Activated CD4-positive, alpha-beta T cell treated with anti-CD3 and anti-CD28 coated beads, Interleukin-2, amount 50 U/mL, for 24 hours (primary cell): Measurements from ENCODE around the gene SEC61B.

ENCODE experiments used
- DNase-seq, 2 donors: peaks; one replicate each; pipeline ENCODE4 v3.0.0-alpha.2; 2020; ENCODE audit warnings: low read depth in 1 of 2, low spot score in 1 of 2

SEC61B gene

DNA sequence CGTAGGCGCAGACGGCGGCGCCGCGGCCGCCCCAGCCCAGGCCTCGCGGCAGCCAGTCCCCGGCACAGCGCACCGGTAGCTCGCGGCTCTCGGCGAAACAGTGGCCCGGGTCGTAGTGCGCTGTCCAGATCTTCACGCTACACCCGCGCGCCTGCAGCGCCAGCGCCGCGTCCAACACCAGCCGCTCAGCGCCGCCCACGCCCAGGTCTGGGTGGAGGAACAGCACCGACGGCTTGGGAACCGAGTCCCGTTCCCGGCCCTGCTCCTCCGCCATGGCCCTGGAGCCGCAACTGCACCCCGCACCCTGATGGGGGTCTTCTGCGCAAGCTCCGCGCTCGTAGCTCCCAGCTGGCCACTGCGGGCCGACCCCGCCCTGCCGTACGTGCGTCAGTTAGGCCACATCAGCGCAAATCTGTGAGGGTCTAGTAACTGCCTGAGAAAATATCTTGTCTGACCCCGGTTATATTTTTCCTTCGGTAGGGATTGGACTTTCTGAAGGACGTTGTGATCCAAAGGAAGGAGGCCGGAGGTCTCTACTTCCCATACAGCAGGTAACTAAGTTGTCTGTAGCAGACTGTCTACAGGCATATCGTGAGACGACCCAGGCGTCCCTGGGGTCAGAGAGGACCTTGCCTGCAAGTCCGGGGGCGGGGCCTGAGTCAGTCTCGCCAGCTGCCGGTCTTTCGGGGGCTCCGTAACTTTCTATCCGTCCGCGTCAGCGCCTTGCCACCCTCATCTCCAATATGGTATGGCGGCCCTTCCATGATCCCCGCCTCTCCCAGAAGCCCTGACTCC, at the start of gene SEC61B, which contains the start of gene ALG2:
SEC61B (plus strand) TSS at position 662 of the 795 bp plus-strand sequence; CDS start at position 744, 82 bp downstream.
ALG2 (minus strand) TSS at position 322 of the 795 bp plus-strand sequence; CDS start at position 274, 48 bp downstream.
- DNase-seq: peak; percentile 82 to 94

DNA sequence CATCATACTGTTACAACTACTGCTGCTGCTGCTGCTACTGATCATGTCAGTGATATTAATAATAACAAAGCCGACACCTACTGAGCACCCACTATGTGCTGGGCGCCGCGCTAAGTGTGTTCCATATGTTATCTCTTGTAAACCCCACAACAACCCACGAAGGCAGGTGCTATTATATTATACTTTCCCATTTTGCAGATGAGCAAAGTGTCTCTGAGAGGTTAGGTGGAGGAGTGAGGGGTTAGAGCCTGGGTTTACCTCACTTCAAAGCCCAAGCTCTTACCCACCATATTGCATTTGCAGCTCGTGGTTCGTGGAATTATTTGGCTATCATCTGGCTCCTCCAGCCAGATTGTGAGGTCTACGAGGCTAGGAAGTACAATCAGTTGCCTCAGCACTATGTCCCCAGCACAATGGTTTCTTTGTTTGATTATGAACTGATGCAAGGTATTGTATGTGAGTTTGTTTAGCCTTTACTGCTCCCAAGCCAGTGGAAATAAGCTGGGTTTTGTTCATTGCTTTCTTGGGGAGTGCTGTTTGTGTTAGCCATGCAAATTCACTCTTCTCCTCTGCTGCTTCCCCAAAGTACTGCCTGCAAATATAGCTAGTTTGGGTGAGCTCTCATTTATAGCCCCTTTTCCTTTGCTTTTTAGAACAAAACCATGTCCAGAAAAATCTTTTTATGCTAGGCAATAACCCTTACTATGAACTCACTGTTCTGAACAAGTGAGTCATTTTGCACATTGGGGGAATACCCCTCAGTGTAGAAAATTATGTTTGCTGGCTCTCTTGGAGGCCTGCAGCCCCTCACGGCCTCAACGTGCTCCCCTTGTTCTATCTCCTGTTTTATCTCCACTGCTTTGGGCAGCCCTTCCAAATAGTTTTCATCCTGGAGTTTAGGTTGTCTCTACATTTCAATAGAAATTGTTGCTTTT, 48.2 kb upstream of the SEC61B start:
- DNase-seq: no peak

DNA sequence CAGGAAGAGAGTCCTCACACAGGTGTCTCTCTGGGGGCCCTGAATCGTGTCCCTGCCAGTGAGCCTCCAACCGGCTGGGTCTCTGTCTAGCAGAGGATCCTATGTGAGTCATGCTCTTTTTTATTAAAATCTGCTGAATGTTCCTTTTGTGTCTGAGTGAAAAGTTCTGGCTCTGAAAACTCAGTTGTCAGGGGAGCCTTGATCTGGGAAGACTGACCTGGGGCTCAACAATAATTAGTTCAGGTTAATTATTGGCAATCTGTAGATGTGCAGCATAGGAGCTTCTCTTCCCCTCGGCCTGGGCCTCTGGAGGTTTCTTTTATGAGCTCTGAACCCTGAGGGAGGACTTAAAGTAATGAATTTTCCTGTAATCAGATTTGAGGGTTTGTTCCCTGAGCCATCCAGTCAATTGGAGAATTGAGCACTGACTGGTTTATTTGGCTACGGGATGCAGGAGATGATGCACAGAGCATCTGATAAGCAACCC, 45.5 kb upstream of the SEC61B start:
- no peak for DNase-seq

DNA sequence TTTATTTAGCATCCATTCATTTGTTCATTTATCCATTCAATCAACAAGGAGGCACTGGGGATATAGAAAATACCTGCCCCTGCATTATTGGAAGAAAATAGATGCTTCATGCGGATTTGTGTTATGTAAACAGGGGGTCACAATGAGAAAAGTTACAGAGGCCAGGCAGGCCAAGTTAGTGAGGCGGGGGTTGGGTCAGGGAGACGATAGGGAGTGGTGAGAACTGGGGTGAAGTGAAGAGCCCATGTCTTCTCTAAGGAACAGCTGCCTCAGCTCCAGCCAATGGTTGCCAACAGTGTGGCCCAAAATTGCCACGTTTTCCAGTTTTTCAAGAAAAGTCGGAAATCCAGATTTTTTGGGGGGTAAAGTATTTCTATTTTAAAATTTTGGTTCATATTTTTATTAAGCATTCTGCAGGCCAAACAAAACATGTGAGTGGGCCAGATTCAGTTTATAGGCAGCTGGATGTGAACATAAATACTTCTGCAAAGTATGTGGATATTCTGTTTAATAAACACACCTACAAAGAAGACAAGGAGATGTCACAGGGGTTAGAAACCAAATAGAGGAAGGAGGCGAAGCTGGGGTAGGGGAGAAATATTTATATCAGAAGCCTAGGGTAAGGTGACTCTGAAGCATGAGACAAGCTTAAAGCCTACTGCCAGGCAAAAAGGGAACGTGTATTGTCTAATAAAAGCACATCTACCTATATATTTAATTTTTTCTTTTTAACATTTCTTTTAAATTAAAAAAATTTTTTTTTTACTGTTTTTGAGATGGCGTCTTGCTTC, 44.3 kb upstream of the SEC61B start:
- DNase-seq: no peak

DNA sequence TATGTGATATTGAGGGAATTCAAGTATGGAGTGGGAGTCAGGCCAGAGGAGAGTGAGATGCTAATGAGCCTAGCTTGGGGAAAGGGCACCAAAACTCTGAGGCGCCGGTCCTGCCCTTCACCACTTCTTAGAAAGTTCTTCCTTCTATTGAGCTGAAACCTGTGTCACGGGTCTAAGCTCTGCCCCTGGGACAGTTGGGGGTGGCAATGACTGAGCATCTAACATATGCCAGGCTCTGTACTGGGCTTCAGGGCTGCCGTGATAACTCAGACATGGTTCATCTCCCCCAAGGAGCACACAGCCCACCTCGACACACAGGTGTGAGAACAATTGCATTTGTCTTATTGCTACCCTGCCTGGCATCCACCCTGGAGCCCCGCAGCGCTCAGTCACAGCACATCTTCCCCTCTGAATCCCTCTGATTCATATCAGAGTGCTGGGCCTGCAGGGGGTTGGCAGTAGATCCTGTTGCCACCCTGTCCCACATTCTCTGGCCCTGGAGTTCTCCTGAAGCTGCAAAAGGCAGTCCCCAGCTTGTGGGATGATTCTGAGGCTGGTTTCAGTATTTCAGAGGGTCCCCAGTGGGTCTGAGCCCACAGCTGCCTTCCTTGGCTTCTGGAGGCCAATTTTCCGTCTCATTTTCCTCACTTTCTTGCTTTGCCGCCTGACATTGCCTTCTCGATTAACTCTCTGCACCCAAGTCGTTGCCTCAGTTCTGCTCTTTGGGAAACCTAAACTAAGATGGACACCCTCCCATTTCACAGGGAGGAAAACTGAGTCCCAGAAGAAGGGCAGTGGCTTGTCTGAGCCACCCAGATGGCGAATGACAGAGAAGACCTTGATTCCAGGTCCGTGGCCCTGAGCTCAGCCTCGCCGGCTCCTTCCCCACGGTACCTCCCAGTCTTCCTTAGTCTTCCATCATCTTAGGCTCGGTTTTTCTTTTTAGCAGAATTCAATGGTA, 42.9 kb upstream of the SEC61B start:
- no peak for DNase-seq

DNA sequence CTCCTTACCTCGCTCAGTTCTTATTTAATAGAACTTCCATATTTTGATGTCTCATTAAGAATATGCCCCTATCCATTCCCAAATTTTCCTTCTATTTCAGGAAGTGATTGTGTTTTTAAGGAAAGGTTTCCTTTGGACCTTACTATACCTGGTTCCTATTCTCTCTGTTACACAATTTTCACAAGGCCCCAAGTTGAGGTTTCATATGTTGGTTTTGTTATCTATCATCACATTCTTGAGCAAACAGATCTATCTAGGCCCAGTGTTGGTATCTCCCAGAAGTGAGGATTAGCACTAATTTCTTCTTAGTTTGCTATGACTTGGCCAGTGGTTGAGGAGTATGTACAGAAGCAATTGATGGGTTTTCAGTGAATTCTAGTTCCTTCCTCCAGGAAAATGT, 41.9 kb upstream of the SEC61B start:
- DNase-seq: no peak

DNA sequence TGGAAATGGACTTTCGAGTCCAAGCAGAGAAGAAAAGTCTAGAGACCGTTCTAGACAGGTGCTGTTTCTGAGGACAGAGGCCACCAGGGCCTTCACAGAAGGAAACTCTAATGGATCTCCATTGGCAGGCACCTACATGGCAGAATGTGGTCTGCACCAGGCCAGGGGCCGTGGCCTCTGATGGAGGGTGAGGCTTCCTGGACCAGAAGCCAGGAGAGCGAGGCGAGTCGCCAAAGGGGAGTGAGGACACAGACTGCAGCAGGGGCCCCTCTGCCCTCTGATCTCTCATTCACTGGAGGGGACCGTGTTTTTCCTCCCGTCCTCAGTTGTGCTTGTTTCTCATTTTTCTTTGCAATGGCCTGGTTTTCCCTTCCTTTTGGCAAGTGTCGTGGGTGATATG, 41.4 kb upstream of the SEC61B start:
- no peak for DNase-seq

DNA sequence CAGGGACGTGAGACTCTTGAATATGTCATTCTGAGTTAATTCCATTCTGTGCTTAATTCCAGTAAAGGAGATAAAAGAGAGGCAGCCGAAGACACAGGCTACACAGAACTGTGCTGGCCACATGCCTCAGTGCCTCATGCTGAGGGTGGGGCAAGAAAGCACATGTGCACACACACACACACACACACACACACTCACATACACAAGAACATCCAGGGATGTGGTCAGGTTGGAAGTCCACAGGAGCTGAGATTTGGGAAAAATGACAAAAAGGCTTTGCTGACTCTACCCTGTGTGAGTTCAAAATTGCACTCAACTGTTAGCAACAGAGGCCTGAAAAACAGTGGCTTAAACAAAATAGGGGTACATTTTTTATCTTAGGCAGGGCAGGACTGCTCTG, 40.9 kb upstream of the SEC61B start:
- no peak for DNase-seq

DNA sequence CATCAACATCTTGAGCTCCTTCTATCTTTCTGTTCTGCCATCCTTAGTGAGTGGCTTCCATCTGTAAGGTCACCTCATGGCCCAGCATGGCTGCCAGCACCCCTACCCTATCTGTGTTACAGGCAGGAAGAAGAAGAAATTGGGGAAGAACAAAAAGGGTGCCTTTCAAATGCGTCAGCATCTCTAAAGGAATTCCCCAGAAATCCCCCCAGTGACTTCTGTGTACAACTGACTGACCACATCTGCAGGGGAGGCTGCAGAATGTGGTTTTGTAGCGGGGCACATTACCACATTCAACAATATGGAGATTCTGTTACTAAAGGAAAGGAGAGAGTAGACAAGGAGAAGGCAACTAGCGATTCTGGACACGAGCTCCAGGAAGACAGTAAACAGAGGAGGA, 40.5 kb upstream of the SEC61B start:
- no peak for DNase-seq

DNA sequence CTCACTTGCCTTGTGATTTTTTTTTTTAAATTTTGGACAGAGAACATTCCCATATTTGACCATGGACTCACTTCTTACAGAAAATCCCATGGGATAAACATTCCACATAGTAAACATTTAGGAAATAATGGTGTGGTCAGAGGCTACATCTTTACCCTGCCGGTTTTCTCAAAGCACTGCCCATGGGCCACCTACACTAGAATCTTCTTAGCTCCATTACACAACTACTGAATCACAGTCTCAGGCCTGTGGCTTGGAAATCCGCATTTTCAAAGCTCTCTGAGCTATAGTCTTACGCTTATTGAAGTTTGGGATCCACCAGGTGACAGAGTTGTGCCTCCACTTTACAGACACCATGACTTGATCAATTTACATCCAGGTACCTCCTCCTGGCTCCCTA, 39.7 kb upstream of the SEC61B start:
- DNase-seq: no peak

DNA sequence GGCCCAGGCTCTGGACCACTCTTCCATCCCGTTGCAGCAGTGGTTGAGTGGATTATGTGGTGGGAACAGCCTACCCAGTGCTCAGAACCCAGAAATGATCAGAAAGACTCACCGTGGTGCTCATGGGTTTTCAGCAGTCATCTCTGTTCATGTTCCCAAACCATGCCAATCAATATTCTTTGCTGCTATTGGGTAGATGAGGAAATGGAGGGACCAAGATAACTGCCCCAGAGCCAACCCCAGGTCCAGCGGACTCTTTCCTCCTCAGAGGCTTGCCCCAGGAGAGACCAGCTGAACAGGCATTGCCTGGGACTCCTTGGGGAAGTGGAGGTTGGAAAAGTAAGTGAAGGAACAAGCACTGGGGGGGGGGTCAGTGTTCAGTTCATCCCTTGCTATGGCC, 38.5 kb upstream of the SEC61B start:
- no peak for DNase-seq

DNA sequence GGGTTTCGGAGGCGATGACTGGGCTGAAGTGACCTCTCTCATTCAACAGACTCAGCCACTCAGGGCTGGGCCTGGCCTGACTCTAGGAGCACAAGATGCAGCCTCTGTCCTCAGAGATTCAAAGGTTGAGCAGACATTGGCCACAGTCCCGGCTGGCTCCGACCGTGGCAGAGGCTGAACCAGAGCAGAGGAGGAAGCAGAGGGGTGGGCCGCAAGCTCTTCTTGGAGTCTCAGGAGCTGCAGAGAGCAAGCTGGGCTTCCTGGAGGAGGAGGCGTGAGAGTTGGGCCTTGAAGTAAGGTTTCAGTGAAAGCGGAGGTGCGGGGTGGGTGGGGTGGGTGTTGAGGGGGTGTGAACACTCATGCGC, 38.0 kb upstream of the SEC61B start:
- DNase-seq: no peak

DNA sequence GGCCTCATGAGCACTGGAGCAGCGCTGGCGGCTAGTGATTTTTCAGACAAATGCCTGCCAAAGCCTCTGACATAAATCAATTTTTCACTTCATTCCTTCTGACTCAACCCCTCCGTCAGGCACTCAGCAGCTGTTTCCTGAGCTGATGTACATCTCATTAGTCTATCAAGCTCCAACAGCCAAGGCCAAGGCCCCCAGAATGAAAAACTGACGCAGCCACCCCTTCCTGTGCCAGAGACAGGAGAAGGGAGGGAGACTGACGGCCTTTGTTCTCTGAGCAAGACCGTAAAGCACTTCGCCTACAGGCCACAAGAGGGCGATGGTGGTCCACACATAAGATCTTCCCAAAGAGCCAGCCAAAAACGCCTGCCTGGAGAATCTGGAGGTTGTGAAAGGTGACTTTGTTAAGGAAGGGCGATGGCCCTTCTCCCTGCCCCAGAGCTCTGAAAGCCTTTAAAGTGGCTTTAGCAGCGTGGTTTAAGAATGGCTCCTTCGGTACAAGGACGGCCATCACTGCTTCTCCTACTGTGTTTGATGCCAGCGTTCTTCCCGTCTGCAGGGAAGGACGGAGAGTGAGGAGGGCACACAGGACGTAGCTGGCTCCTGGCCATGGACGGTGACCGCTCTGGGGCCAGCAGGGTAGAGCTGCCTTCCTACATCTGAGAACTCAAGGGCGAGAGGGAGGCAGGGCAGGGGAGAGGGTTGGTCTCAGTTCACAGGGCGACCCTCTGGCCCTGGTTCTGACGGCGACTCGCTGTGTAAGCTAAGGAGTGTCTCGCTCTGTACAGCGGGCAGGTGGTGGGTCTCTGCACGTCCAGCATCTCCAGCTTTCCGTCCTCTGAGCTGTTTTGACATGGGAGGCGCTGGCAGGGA, 37.4 kb upstream of the SEC61B start:
- DNase-seq: peak; percentile 50 to 62

DNA sequence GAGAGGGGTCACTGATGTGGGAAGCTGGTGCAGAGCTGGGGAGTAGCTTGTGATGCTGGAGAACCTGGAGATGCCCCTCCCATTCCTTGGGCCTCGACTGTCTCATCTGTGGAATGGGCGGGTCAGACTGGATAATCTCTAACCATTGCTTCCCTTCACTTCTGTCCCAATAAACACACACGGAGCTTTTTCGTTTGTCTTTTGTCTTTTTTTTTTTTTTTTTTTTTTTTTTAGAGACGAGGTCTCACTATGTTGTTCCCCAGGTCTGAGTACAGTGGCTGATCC, 36.8 kb upstream of the SEC61B start:
- DNase-seq: no peak

DNA sequence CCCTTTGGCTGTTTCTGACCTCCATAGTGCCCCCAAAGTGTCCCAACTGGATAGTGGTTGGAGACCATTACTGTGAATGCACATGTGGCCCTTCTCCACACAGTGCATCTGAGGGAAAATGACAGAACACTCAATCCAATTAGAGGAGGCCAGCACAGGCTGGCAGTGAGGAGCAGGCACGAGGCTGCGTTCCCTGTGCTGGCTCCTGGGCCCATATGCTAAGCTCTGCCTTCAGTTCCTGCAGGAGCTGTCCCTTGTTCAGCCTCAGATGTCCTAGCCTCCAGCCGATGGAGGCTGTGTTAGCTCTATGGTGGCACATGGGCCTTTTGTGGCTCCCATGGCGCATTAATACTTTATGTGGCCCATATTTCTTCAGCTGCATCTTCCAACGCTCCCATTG, 36.1 kb upstream of the SEC61B start:
- DNase-seq: no peak

DNA sequence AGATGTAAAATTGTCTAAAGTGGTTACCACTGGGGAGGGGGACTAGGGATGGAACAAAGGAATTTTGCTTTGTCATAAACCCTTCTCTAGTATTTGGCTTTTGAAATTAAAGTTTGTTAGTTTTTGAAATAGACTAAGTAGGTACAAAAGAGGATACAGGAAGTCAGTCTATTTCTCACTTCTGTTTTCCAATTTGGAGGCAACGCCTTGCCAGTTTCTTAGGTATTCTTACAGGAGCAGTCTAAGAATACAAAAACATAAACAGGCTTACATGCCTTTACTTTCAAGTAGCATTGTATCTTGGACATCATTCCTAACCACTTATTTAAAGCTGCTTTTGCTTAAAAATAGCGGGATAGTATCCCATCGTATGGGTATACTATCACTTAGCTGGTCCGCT, 34.8 kb upstream of the SEC61B start:
- DNase-seq: no peak

DNA sequence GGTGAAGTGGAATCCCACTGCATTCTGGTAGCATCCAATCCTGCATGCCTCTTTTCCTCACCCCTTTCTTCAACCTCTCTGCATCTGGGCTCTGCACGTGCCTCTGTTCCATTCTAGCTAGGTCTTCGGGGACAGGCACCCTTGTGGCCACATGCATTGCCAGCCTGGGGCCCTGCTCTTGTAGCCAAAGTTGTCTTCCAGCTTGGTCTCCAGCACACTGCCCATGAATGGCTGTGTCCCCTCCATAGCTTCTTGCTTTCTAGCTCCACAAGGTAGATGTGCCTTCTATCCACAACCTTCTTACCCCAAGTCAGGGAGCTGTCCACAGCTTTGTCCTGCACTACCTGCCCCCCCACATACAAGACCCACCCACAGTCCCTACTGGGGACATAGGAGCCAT, 32.9 kb upstream of the SEC61B start:
- no peak for DNase-seq

DNA sequence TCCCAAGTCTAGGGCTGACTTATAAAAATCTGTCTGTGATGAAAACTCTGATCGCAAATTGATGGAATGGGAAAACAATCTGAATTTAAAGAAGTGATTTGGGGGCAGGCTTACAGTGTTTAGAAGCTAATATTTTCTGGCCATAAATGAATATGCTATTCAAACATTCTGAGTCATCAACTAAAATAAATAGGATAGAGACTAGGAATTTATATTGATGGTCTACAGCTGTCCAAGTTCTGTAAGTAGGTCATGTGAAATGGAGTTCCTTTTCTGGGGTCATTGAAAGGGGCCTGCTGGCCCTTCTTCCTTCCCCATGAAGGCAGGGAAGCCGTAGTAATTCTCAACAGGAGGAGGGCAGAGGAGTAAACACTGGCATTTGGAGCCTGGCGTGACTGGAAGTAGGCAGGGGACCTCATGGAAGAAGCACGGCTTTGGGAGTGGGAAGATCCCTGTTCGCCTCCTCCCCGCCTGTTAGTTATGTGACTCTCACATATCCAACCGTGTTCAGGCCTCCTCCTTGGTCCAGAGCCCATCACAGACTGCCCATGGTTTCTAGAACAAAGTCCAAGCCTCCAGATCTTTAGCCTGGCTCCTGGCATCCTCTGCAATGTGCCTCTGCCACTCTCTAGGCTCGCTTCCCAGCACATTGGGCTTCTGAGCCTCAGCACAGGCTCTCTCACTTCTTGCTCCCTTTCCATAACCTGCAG, 32.0 kb upstream of the SEC61B start:
- no peak for DNase-seq
